Melanocyte of skin (primary cell): Measurements from ENCODE around the gene FAM83D. TPM values are rescaled to one million over a fixed set of nuclear protein-coding genes. Genes with fewer than 3 reads are reported as not detected.

Source experiments
- small RNA-seq, 2 donors: library from RNA; depleted of rRNA; stranded (forward); fragments of <200 nt; gene quantifications; one replicate each; pipeline ENCODE3, GENCODE V24; 2012
- total RNA-seq, 2 donors: library from RNA; depleted of rRNA; stranded (reverse); fragments of >200 nt; gene quantifications; 2 replicates each; pipeline ENCODE4 v1.2.3, GENCODE V29; 2012

Gene FAM83D, protein sequence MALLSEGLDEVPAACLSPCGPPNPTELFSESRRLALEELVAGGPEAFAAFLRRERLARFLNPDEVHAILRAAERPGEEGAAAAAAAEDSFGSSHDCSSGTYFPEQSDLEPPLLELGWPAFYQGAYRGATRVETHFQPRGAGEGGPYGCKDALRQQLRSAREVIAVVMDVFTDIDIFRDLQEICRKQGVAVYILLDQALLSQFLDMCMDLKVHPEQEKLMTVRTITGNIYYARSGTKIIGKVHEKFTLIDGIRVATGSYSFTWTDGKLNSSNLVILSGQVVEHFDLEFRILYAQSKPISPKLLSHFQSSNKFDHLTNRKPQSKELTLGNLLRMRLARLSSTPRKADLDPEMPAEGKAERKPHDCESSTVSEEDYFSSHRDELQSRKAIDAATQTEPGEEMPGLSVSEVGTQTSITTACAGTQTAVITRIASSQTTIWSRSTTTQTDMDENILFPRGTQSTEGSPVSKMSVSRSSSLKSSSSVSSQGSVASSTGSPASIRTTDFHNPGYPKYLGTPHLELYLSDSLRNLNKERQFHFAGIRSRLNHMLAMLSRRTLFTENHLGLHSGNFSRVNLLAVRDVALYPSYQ
- 10 to 100 TPM; 13.8 to 42.3 TPM for total RNA-seq

GRCh38 chr20:38926142-38926933 is at the start of gene FAM83D:
Gene FAM83D, plus strand, starts transcription at chr20:38926417. Its CDS starts 26 bp downstream, at chr20:38926443.

GRCh38 chr20:38962044-38962927 is 36.1 kb downstream of the FAM83D start, which contains the start of gene DHX35:
Gene DHX35, plus strand, starts transcription at chr20:38962344. Its CDS starts 24 bp downstream, at chr20:38962368.

Small RNA genes lying within 50 kb of the gene (small RNA-seq; reads per million reads assigned to genes)
- 0 reads per million in 2 donors for gene AL023803.1

Other genes with a start within 250 kb of the FAM83D start
- gene SLC32A1, start 201.9 kb upstream of the FAM83D start, total RNA-seq: not detected
- 1 to 10 TPM; 5.5 to 9.0 TPM for gene ACTR5, start 178.0 kb upstream of the FAM83D start, total RNA-seq
- 1 to 10 TPM; 2.1 to 6.3 TPM for gene PPP1R16B, start 120.7 kb upstream of the FAM83D start, total RNA-seq
- 10 to 100 TPM; 10.3 to 12.0 TPM for gene DHX35, start 35.9 kb downstream of the FAM83D start, total RNA-seq